Suppressor macrophage treated with lipopolysaccharide for 1 hour (primary cell): ENCODE data around the gene CCDC91.
"Not testable (repeated sequence)": the region's sequence is repeated elsewhere in the genome, so short reads cannot be mapped to it uniquely, and the experiment has no call there.

ENCODE experiments used
- DNase-seq, 3 donors: peaks; one replicate each; pipeline ENCODE4 v3.0.0-alpha.2; 2020 to 2022

CCDC91 gene

GRCh38 chr12:28294300-28294699 lies 104.0 kb downstream of the CCDC91 start:
- DNase-seq = peak; percentile 8 to 28 (median 27)

- no peak for DNase-seq
Measured at GRCh38 chr12:28296287-28296686, 106.0 kb downstream of the CCDC91 start.

GRCh38 chr12:28303192-28303591 lies 112.9 kb downstream of the CCDC91 start:
- no peak for DNase-seq

GRCh38 chr12:28306535-28306934 lies 116.3 kb downstream of the CCDC91 start:
- no peak for DNase-seq

- no peak for DNase-seq
Measured at GRCh38 chr12:28308891-28309290, 118.6 kb downstream of the CCDC91 start.

- no peak for DNase-seq
Measured at GRCh38 chr12:28313631-28314030, 123.4 kb downstream of the CCDC91 start.

- no peak for DNase-seq
Measured at GRCh38 chr12:28316049-28316448, 125.8 kb downstream of the CCDC91 start.

GRCh38 chr12:28318273-28318672 lies 128.0 kb downstream of the CCDC91 start:
- no peak for DNase-seq

GRCh38 chr12:28320353-28320752 lies 130.1 kb downstream of the CCDC91 start:
- DNase-seq = no peak

GRCh38 chr12:28327722-28328121 lies 137.5 kb downstream of the CCDC91 start:
- DNase-seq = no peak

- DNase-seq = no peak
Measured at GRCh38 chr12:28328967-28329366, 138.7 kb downstream of the CCDC91 start.

GRCh38 chr12:28329727-28330126 lies 139.5 kb downstream of the CCDC91 start:
- not testable (repeated sequence) for DNase-seq

- DNase-seq = not testable (repeated sequence)
Measured at GRCh38 chr12:28330232-28330631, 140.0 kb downstream of the CCDC91 start.

- DNase-seq = no peak
Measured at GRCh38 chr12:28331130-28331529, 140.9 kb downstream of the CCDC91 start.

GRCh38 chr12:28340261-28341045 lies 150.2 kb downstream of the CCDC91 start:
- DNase-seq = no peak

- DNase-seq = no peak
Measured at GRCh38 chr12:28343713-28344112, 153.5 kb downstream of the CCDC91 start.

GRCh38 chr12:28346567-28346966 lies 156.3 kb downstream of the CCDC91 start:
- no peak for DNase-seq

GRCh38 chr12:28349196-28349595 lies 158.9 kb downstream of the CCDC91 start:
- no peak for DNase-seq

- no peak for DNase-seq
Measured at GRCh38 chr12:28350502-28350901, 160.2 kb downstream of the CCDC91 start.

GRCh38 chr12:28351414-28351813 lies 161.2 kb downstream of the CCDC91 start:
- no peak for DNase-seq

GRCh38 chr12:28355161-28355560 lies 164.9 kb downstream of the CCDC91 start:
- DNase-seq = no peak

GRCh38 chr12:28360253-28360652 lies 170.0 kb downstream of the CCDC91 start:
- no peak for DNase-seq

GRCh38 chr12:28367326-28367725 lies 177.1 kb downstream of the CCDC91 start:
- DNase-seq = no peak

- DNase-seq = no peak
Measured at GRCh38 chr12:28367993-28368392, 177.7 kb downstream of the CCDC91 start.

GRCh38 chr12:28369483-28369882 lies 179.2 kb downstream of the CCDC91 start:
- no peak for DNase-seq
